Measurements from ENCODE around the gene RBL1.
"Not testable (repeated sequence)": the region's sequence is repeated elsewhere in the genome, so short reads cannot be mapped to it uniquely, and the experiment has no call there.

Gene RBL1

GRCh38 chr20:37095599-37096414 lies at the start of gene RBL1:
RBL1 (minus strand) TSS chr20:37095997; CDS start chr20:37095928, 69 bp downstream.
- DNase-seq (ENCODE audit: low read depth) = peak; percentile 72

- DNase-seq (ENCODE audit: low read depth) = no peak
Observed at GRCh38 chr20:37144856-37145404, 49.1 kb upstream of the RBL1 start.

GRCh38 chr20:37142708-37143107 lies 46.9 kb upstream of the RBL1 start:
- no peak for DNase-seq (ENCODE audit: low read depth)

- DNase-seq (ENCODE audit: low read depth) = no peak
Observed at GRCh38 chr20:37137547-37137946, 41.8 kb upstream of the RBL1 start.

- no peak for DNase-seq (ENCODE audit: low read depth)
Observed at GRCh38 chr20:37133952-37134351, 38.2 kb upstream of the RBL1 start.

- no peak for DNase-seq (ENCODE audit: low read depth)
Observed at GRCh38 chr20:37131486-37131885, 35.7 kb upstream of the RBL1 start.

- no peak for DNase-seq (ENCODE audit: low read depth)
Observed at GRCh38 chr20:37128803-37129202, 33.0 kb upstream of the RBL1 start.

GRCh38 chr20:37126290-37126689 lies 30.5 kb upstream of the RBL1 start:
- not testable (repeated sequence) for DNase-seq (ENCODE audit: low read depth)

- no peak for DNase-seq (ENCODE audit: low read depth)
Observed at GRCh38 chr20:37123441-37123840, 27.6 kb upstream of the RBL1 start.

- DNase-seq (ENCODE audit: low read depth) = no peak
Observed at GRCh38 chr20:37120497-37120896, 24.7 kb upstream of the RBL1 start.

- no peak for DNase-seq (ENCODE audit: low read depth)
Observed at GRCh38 chr20:37119356-37120036, 23.7 kb upstream of the RBL1 start.

GRCh38 chr20:37114012-37114411 lies 18.2 kb upstream of the RBL1 start:
- no peak for DNase-seq (ENCODE audit: low read depth)

GRCh38 chr20:37111926-37112455 lies 16.2 kb upstream of the RBL1 start:
- DNase-seq (ENCODE audit: low read depth) = no peak

- no peak for DNase-seq (ENCODE audit: low read depth)
Observed at GRCh38 chr20:37108676-37109075, 12.9 kb upstream of the RBL1 start.

- DNase-seq (ENCODE audit: low read depth) = no peak
Observed at GRCh38 chr20:37102571-37102970, 6.8 kb upstream of the RBL1 start.

GRCh38 chr20:37096415-37097041 lies 731 bp upstream of the RBL1 start:
- DNase-seq (ENCODE audit: low read depth) = no peak

- DNase-seq (ENCODE audit: low read depth) = peak; percentile 26
Observed at GRCh38 chr20:37095108-37095598, 644 bp downstream of the RBL1 start.

- DNase-seq (ENCODE audit: low read depth) = no peak
Observed at GRCh38 chr20:37090407-37090806, 5.4 kb downstream of the RBL1 start.

- peak; percentile 10 for DNase-seq (ENCODE audit: low read depth)
Observed at GRCh38 chr20:37081717-37082289, 14.0 kb downstream of the RBL1 start.

- no peak for DNase-seq (ENCODE audit: low read depth)
Observed at GRCh38 chr20:37077009-37077408, 18.8 kb downstream of the RBL1 start.

GRCh38 chr20:37075932-37076685 lies 19.7 kb downstream of the RBL1 start:
- DNase-seq (ENCODE audit: low read depth) = no peak
